ENCODE data around the gene PLK3. TPM values are rescaled to one million over a fixed set of nuclear protein-coding genes. Genes with fewer than 3 reads are reported as not detected.
"Not testable (repeated sequence)": the region's sequence is repeated elsewhere in the genome, so short reads cannot be mapped to it uniquely, and the experiment has no call there.

The PLK3 gene
- total RNA-seq, 4 donors from 2014 or later = 63.7 to 135 (median 91.1) TPM

- peak; percentile 93 to 94 for DNase-seq (ENCODE audit: low spot score in 2 of 2)
- H3K27me3 ChIP-seq = no peaks in the 10 kb centered on the region
- peak within 1 kb of the TSS; percentile 33 for H3K4me3 ChIP-seq
- peak within 1 kb of the TSS; percentile 94 for H3K27ac ChIP-seq
- H3K4me1 ChIP-seq = peaks cover 83% of the 10 kb centered on the region
- 15% methylated on average over 12 of the region's 23 CpGs for WGBS
- H3K9me3 ChIP-seq = no peaks in the 10 kb centered on the region
- no peak for TF ChIP-seq POLR2AphosphoS5 (IDR thresholded peaks at IDR 0.05)
- peak in 1 of 2 donors; percentile 51 for TF ChIP-seq POLR2A (IDR thresholded peaks at IDR 0.05)
- peaks cover 32% of the 10 kb centered on the region for H3K36me3 ChIP-seq
These were observed 8.1 kb downstream of the PLK3 start, which contains the start of gene BTBD19 for GRCh38 chr1:44808063-44808937. Gene BTBD19, plus strand, starts transcription at chr1:44808523. Its CDS starts 298 bp downstream, at chr1:44808821.

- TF ChIP-seq CTCF (IDR thresholded peaks at IDR 0.05) = no peak
- no peak for TF ChIP-seq POLR2AphosphoS5 (IDR thresholded peaks at IDR 0.05)
- TF ChIP-seq POLR2A (IDR thresholded peaks at IDR 0.05) = no peak
- no peak for TF ChIP-seq EP300 (IDR thresholded peaks at IDR 0.05)
- H3K4me3 ChIP-seq = peak overlapping the region; percentile 33
- WGBS = 43% methylated on average over 6 of the region's 6 CpGs
- peaks cover 82% of the 10 kb centered on the region for H3K4me1 ChIP-seq
- H3K36me3 ChIP-seq = peaks cover 23% of the 10 kb centered on the region
- H3K27me3 ChIP-seq = no peaks in the 10 kb centered on the region
- peak; percentile 83 to 85 for DNase-seq (ENCODE audit: low spot score in 2 of 2)
- H3K9me3 ChIP-seq = no peaks in the 10 kb centered on the region
- peak overlapping the region; percentile 94 for H3K27ac ChIP-seq
These were observed 9.1 kb downstream of the PLK3 start for GRCh38 chr1:44808938-44809917.

- H3K27ac ChIP-seq = peak overlapping the region; percentile 94
- 31% methylated on average over 10 of the region's 12 CpGs for WGBS
- TF ChIP-seq CTCF (IDR thresholded peaks at IDR 0.05) (no peak), POLR2AphosphoS5 (IDR thresholded peaks at IDR 0.05) (peak in 1 of 3 donors; percentile 18), POLR2A (IDR thresholded peaks at IDR 0.05) (no peak), EP300 (IDR thresholded peaks at IDR 0.05) (no peak)
- H3K9me3 ChIP-seq = no peaks in the 10 kb centered on the region
- DNase-seq (ENCODE audit: low spot score in 2 of 2) = peak in 1 of 2 donors; percentile 86
- H3K27me3 ChIP-seq = no peaks in the 10 kb centered on the region
- H3K36me3 ChIP-seq = peaks cover 13% of the 10 kb centered on the region
- H3K4me3 ChIP-seq = peak overlapping the region; percentile 33
- peaks cover 91% of the 10 kb centered on the region for H3K4me1 ChIP-seq
These were observed 10.1 kb downstream of the PLK3 start for GRCh38 chr1:44810101-44810761.

DNA sequence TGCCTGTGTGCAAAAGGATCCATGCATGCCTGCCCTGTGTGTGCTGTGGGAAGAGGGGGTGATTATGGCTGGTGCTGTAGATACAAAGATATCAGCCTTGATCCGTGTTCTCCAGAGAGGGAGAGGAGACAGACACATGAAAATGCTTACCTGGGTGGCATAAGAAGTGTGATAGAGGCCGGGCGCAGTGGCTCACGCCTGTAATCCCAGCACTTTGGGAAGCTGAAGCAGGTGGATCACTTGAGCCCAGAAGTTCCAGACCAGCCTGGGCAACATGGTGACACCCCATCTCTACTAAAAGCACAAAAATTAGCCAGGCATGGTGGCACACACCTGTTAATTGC lies 10.6 kb downstream of the PLK3 start:
- DNase-seq (ENCODE audit: low spot score in 2 of 2) = peak in 1 of 2 donors; percentile 21
- not testable (repeated sequence) for H3K9me3 ChIP-seq, H3K36me3 ChIP-seq, H3K27me3 ChIP-seq, H3K4me3 ChIP-seq
- peak overlapping the region; percentile 94 for H3K27ac ChIP-seq
- WGBS = 88% methylated on average over 4 of the region's 4 CpGs
- H3K4me1 ChIP-seq = peaks cover 96% of the 10 kb centered on the region

DNA sequence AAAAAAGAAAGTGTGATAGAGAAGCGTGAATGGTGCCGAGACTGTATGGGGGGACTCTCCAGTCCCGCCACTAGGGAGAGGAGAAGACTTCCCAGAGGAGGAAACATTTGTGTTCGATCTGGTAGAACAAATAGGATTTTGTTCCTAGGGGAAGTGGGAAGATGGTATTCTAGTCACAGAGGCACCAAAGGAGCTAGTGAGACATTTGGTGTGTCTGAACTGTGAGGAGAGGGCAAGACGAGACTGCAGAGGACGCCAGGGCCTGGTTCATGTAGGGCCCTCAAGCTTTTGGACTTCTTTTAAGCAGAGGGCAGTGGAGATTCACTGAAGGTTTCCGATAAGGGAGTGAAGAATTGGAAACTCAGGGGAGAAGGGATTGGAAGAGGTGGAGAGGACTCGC lies 11.1 kb downstream of the PLK3 start:
- WGBS = 60% methylated on average over 8 of the region's 8 CpGs
- H3K27ac ChIP-seq = peak overlapping the region; percentile 94
- no peak overlapping the region for H3K4me3 ChIP-seq
- no peak for TF ChIP-seq EP300 (IDR thresholded peaks at IDR 0.05)
- TF ChIP-seq POLR2AphosphoS5 (IDR thresholded peaks at IDR 0.05) = no peak
- no peak for TF ChIP-seq POLR2A (IDR thresholded peaks at IDR 0.05)
- TF ChIP-seq CTCF (IDR thresholded peaks at IDR 0.05) = no peak
- peaks cover 94% of the 10 kb centered on the region for H3K4me1 ChIP-seq
- peak in 1 of 2 donors; percentile 12 for DNase-seq (ENCODE audit: low spot score in 2 of 2)
- no peaks in the 10 kb centered on the region for H3K9me3 ChIP-seq
- H3K27me3 ChIP-seq = no peaks in the 10 kb centered on the region
- peaks cover 3% of the 10 kb centered on the region for H3K36me3 ChIP-seq
